Activated CD4-positive, CD25-positive, alpha-beta regulatory T cell treated with anti-CD3 and anti-CD28 coated beads, Interleukin-2, amount 50 U/mL, for 72 hours (primary cell): ENCODE measurements around the gene NINJ1.
A peak's percentile ranks its signal among the peaks of the same experiment; 100 is the strongest.

ENCODE experiments used
- DNase-seq: peaks from one replicate; pipeline ENCODE4 v3.0.0; 2021

The NINJ1 gene

GRCh38 chr9:93132287-93132927 lies 1.6 kb downstream of the NINJ1 start:
- no peak for DNase-seq

GRCh38 chr9:93131599-93132286 lies 2.3 kb downstream of the NINJ1 start:
- DNase-seq = no peak

GRCh38 chr9:93130861-93131481 lies 3.1 kb downstream of the NINJ1 start:
- no peak for DNase-seq

GRCh38 chr9:93129691-93130500 lies 4.2 kb downstream of the NINJ1 start:
- no peak for DNase-seq

GRCh38 chr9:93129286-93129685 lies 4.8 kb downstream of the NINJ1 start:
- DNase-seq = no peak

- no peak for DNase-seq
Measured at GRCh38 chr9:93128715-93129224, 5.3 kb downstream of the NINJ1 start.

- no peak for DNase-seq
Measured at GRCh38 chr9:93128011-93128714, 5.9 kb downstream of the NINJ1 start.

GRCh38 chr9:93127395-93127911 lies 6.6 kb downstream of the NINJ1 start:
- DNase-seq = no peak

GRCh38 chr9:93126825-93127368 lies 7.2 kb downstream of the NINJ1 start:
- DNase-seq = no peak

- DNase-seq = no peak
Measured at GRCh38 chr9:93126151-93126781, 7.8 kb downstream of the NINJ1 start.

- DNase-seq = no peak
Measured at GRCh38 chr9:93125331-93125894, 8.6 kb downstream of the NINJ1 start.

- no peak for DNase-seq
Measured at GRCh38 chr9:93124793-93125192, 9.3 kb downstream of the NINJ1 start.

- DNase-seq = no peak
Measured at GRCh38 chr9:93123561-93124283, 10.3 kb downstream of the NINJ1 start.

- DNase-seq = no peak
Measured at GRCh38 chr9:93122721-93123221, 11.3 kb downstream of the NINJ1 start.

GRCh38 chr9:93121316-93122241 lies 12.5 kb downstream of the NINJ1 start:
- DNase-seq = no peak

GRCh38 chr9:93120846-93121315 lies 13.2 kb downstream of the NINJ1 start:
- DNase-seq = no peak

- peak; percentile 54 for DNase-seq
Measured at GRCh38 chr9:93119953-93120845, 13.9 kb downstream of the NINJ1 start.

GRCh38 chr9:93119703-93119952 lies 14.4 kb downstream of the NINJ1 start:
- DNase-seq = no peak
